Naive thymus-derived CD4-positive, alpha-beta T cell (primary cell): Measurements from ENCODE around the gene CD209. TPM values are rescaled to one million over a fixed set of nuclear protein-coding genes. Genes with fewer than 3 reads are reported as not detected.

Experiments
- ATAC-seq: fragments of 150-1000 bp; cut with Tn5 transposase; 2 replicates; pipeline ENCODE4 v1.10.0; 2021; ENCODE audit warnings: mild to moderate bottlenecking, moderate library complexity
- CTCF ChIA-PET: fragments of 350-600 bp; sonication (Branson Sonifier 250); formaldehyde crosslinking; loops from one replicate; lab custom pipeline; 2021; ENCODE audit warnings: antibody characterized with exemption; lab: Charles Lee
- POLR2A ChIA-PET: fragments of 350-600 bp; sonication (Branson Sonifier 250); formaldehyde crosslinking; loops from one replicate; lab custom pipeline; 2021; ENCODE audit warnings: antibody characterized with exemption, inconsistent platforms; lab: Charles Lee
- DNase-seq, 9 donors: peaks; one replicate each; pipeline versions ENCODE4 v3.0.0 to v3.0.0-alpha.2; 2020 to 2022; ENCODE audit warnings: mixed read lengths in 1 of 9
- H3K27ac ChIP-seq: one replicate; pipeline ENCODE4 v1.7.0; 2013; ENCODE audit warnings: mild to moderate bottlenecking, low read depth, low read length, moderate library complexity
- H3K27me3 ChIP-seq, 2 donors: one replicate each; pipeline ENCODE4 v1.7.0; 2013; ENCODE audit warnings: low read length in 2 of 2, mild to moderate bottlenecking in 2 of 2, moderate library complexity in 2 of 2; ENCODE audit not compliant: control insufficient read depth in 2 of 2, insufficient read depth in 2 of 2
- H3K36me3 ChIP-seq, 3 experiments: 1 replicate in 2 of 3; 2 replicates in 1 of 3; pipeline ENCODE4 v1.7.0; 2013; ENCODE audit warnings: low read length in 3 of 3, mild to moderate bottlenecking in 3 of 3, moderate library complexity in 1 of 3; ENCODE audit not compliant: insufficient read depth in 3 of 3, control insufficient read depth in 2 of 3
- H3K4me1 ChIP-seq, 2 donors: one replicate each; pipeline ENCODE4 v1.7.0; 2013; ENCODE audit warnings: low read length in 2 of 2, mild to moderate bottlenecking in 2 of 2, moderate library complexity in 1 of 2; ENCODE audit not compliant: control insufficient read depth in 2 of 2, insufficient read depth in 2 of 2
- H3K4me3 ChIP-seq: 2 replicates; pipeline ENCODE4 v1.7.0; 2013; ENCODE audit warnings: mild to moderate bottlenecking, low read length
- H3K9me3 ChIP-seq, 3 experiments: 1 replicate in 2 of 3; 2 replicates in 1 of 3; pipeline ENCODE4 v1.7.0; 2013; ENCODE audit warnings: low read length in 3 of 3; ENCODE audit not compliant: control insufficient read depth in 2 of 3
- H3K27ac Mint-ChIP-seq, 9 donors: one replicate each; pipeline ENCODE4 v1.8.0; 2020 to 2022; ENCODE audit warnings: mixed read lengths in 9 of 9, mild to moderate bottlenecking in 8 of 9, moderate library complexity in 5 of 9, inconsistent platforms in 2 of 9
- H3K27me3 Mint-ChIP-seq, 5 donors: one replicate each; pipeline ENCODE4 v1.8.0; 2021 to 2022; ENCODE audit warnings: mixed read lengths in 5 of 5, mild to moderate bottlenecking in 1 of 5
- H3K36me3 Mint-ChIP-seq, 5 donors: one replicate each; pipeline ENCODE4 v1.8.0; 2020 to 2022; ENCODE audit warnings: mixed read lengths in 5 of 5, mild to moderate bottlenecking in 3 of 5, inconsistent platforms in 1 of 5
- H3K4me1 Mint-ChIP-seq, 7 donors: one replicate each; pipeline ENCODE4 v1.8.0; 2020 to 2022; ENCODE audit warnings: mixed read lengths in 7 of 7, mild to moderate bottlenecking in 3 of 7, inconsistent platforms in 1 of 7
- H3K4me3 Mint-ChIP-seq, 10 donors: one replicate each; pipeline ENCODE4 v1.8.0; 2020 to 2022; ENCODE audit warnings: mild to moderate bottlenecking in 10 of 10, mixed read lengths in 10 of 10, moderate library complexity in 6 of 10, inconsistent platforms in 2 of 10
- H3K9me3 Mint-ChIP-seq, 11 donors: one replicate each; pipeline ENCODE4 v1.8.0; 2020 to 2022; ENCODE audit warnings: mixed read lengths in 11 of 11, mild to moderate bottlenecking in 4 of 11, inconsistent platforms in 1 of 11, moderate library complexity in 1 of 11
- intact Hi-C, 2 donors: fragments of 100-400 bp; cut with micrococcal nuclease; formaldehyde crosslinking; loops; one replicate each; pipeline ENCODE4 v1.15.1; 2023
- polyA plus RNA-seq, 2 donors: library from polyadenylated mRNA; unstranded; fragments of 300-500 nt; fragmentation: Illumina TruSeq; gene quantifications; one replicate each; pipeline ENCODE4 v1.2.3, GENCODE V29; 2021
- total RNA-seq, 6 experiments: library from RNA in 5 of 6; stranded (reverse) in 5 of 6; gene quantifications; 1 replicate in 5 of 6; 2 replicates in 1 of 6; pipeline ENCODE4 v1.2.3 and lab custom pipeline; 2021 to 2026

Gene CD209
- total and polyA plus RNA-seq, 7 experiments from 2014 or later: 0.27 to 0.68 (median 0.32) TPM; not detected in 4

- H3K27me3 ChIP-seq: no peaks in the 10 kb centered on the region
- DNase-seq (no peak), ATAC-seq (no peak)
- peaks cover 0 to 29% (median 6%) of the 10 kb centered on the region in 5 donors for H3K27me3 Mint-ChIP-seq
- H3K4me1 ChIP-seq: no peaks in the 10 kb centered on the region
- H3K27ac Mint-ChIP-seq: peak overlapping the region in 1 of 9 donors; percentile 36
- H3K4me3 ChIP-seq: no peak overlapping the region
- ChIA-PET CTCF (no interaction called here), POLR2A (no interaction called here)
- intact Hi-C loops: loop anchor here in 1 of 2 donors (10.0 kb wide), 1 partner anchor 51 kb away; no protein-coding TSS in a partner anchor
- no peaks in the 10 kb centered on the region for H3K9me3 ChIP-seq
- H3K4me1 Mint-ChIP-seq: peaks cover 0 to 10% (median 5%) of the 10 kb centered on the region in 7 donors
- no peak overlapping the region for H3K27ac ChIP-seq
- no peaks in the 10 kb centered on the region for H3K36me3 ChIP-seq
- peaks cover 0 to 6% (median 0%) of the 10 kb centered on the region in 11 donors for H3K9me3 Mint-ChIP-seq
- H3K4me3 Mint-ChIP-seq: no peak overlapping the region
- H3K36me3 Mint-ChIP-seq: peaks cover 0 to 3% (median 0%) of the 10 kb centered on the region in 5 donors
Observed at GRCh38 chr19:7743425-7743841, 3.9 kb downstream of the CD209 start.

GRCh38 chr19:7742991-7743390 lies 4.3 kb downstream of the CD209 start:
- Histone ChIP-seq H3K27me3 (no peaks in the 10 kb centered on the region), H3K36me3 (no peaks in the 10 kb centered on the region), H3K4me3 (no peak overlapping the region), H3K27ac (no peak overlapping the region), H3K9me3 (no peaks in the 10 kb centered on the region), H3K4me1 (no peaks in the 10 kb centered on the region)
- H3K4me3 Mint-ChIP-seq: no peak overlapping the region
- ATAC-seq (no peak), DNase-seq (no peak)
- CTCF ChIA-PET: no interaction called here
- H3K27me3 Mint-ChIP-seq: peaks cover 0 to 27% (median 6%) of the 10 kb centered on the region in 5 donors
- POLR2A ChIA-PET: interaction anchor here (0.6 kb wide), 1 partner anchor 45 kb away, joined by 3 read pairs; no protein-coding TSS in a partner anchor
- H3K4me1 Mint-ChIP-seq: peaks cover 0 to 10% (median 5%) of the 10 kb centered on the region in 7 donors
- H3K9me3 Mint-ChIP-seq: peaks cover 0 to 3% (median 0%) of the 10 kb centered on the region in 11 donors
- peaks cover 0 to 1% (median 0%) of the 10 kb centered on the region in 5 donors for H3K36me3 Mint-ChIP-seq
- intact Hi-C loops: loop anchor here in 1 of 2 donors (10.0 kb wide), 1 partner anchor 52 kb away; no protein-coding TSS in a partner anchor
- H3K27ac Mint-ChIP-seq: peak overlapping the region in 1 of 9 donors; percentile 74

GRCh38 chr19:7742575-7742974 lies 4.8 kb downstream of the CD209 start:
- H3K4me3 ChIP-seq: no peak overlapping the region
- H3K9me3 ChIP-seq: no peaks in the 10 kb centered on the region
- H3K27me3 Mint-ChIP-seq: peaks cover 0 to 26% (median 4%) of the 10 kb centered on the region in 5 donors
- no peaks in the 10 kb centered on the region for H3K36me3 Mint-ChIP-seq
- CTCF ChIA-PET: interaction anchor here (0.6 kb wide), 1 partner anchor 83 kb away, joined by 3 read pairs; no protein-coding TSS in a partner anchor
- H3K27ac ChIP-seq: no peak overlapping the region
- POLR2A ChIA-PET: interaction anchor here (0.6 kb wide), 1 partner anchor 45 kb away, joined by 3 read pairs; no protein-coding TSS in a partner anchor
- ATAC-seq: no peak
- H3K4me3 Mint-ChIP-seq: no peak overlapping the region
- intact Hi-C loops: loop anchor here in 1 of 2 donors (10.0 kb wide), 1 partner anchor 52 kb away; no protein-coding TSS in a partner anchor
- no peaks in the 10 kb centered on the region for H3K9me3 Mint-ChIP-seq
- no peaks in the 10 kb centered on the region for H3K4me1 ChIP-seq
- H3K27me3 ChIP-seq: no peaks in the 10 kb centered on the region
- no peaks in the 10 kb centered on the region for H3K36me3 ChIP-seq
- H3K27ac Mint-ChIP-seq: peak overlapping the region in 3 of 9 donors; percentile 56 to 74 (median 60)
- DNase-seq: no peak
- H3K4me1 Mint-ChIP-seq: peaks cover 0 to 10% (median 5%) of the 10 kb centered on the region in 7 donors

- Mint-ChIP-seq H3K9me3 (no peaks in the 10 kb centered on the region), H3K27me3 (peaks cover 0 to 23% (median 2%) of the 10 kb centered on the region in 5 donors), H3K4me3 (no peak overlapping the region), H3K36me3 (no peaks in the 10 kb centered on the region), H3K4me1 (peaks cover 0 to 8% (median 5%) of the 10 kb centered on the region in 7 donors), H3K27ac (peak overlapping the region in 1 of 9 donors; percentile 10)
- no peak overlapping the region for H3K4me3 ChIP-seq
- no peaks in the 10 kb centered on the region for H3K27me3 ChIP-seq
- H3K27ac ChIP-seq: no peak overlapping the region
- ChIA-PET CTCF (no interaction called here), POLR2A (no interaction called here)
- intact Hi-C loops: loop anchor here in 1 of 2 donors (10.0 kb wide), 1 partner anchor 54 kb away; no protein-coding TSS in a partner anchor
- no peaks in the 10 kb centered on the region for H3K4me1 ChIP-seq
- DNase-seq (no peak), ATAC-seq (no peak)
- H3K9me3 ChIP-seq: no peaks in the 10 kb centered on the region
- H3K36me3 ChIP-seq: no peaks in the 10 kb centered on the region
Observed at GRCh38 chr19:7740682-7741054, 6.7 kb downstream of the CD209 start.

- Histone ChIP-seq H3K4me3 (no peak overlapping the region), H3K27ac (no peak overlapping the region), H3K9me3 (no peaks in the 10 kb centered on the region), H3K4me1 (no peaks in the 10 kb centered on the region), H3K36me3 (no peaks in the 10 kb centered on the region), H3K27me3 (no peaks in the 10 kb centered on the region)
- H3K27ac Mint-ChIP-seq: peak overlapping the region in 1 of 9 donors; percentile 10
- intact Hi-C loops: loop anchor here in 1 of 2 donors (10.0 kb wide), 1 partner anchor 55 kb away; no protein-coding TSS in a partner anchor
- H3K27me3 Mint-ChIP-seq: peaks cover 0 to 27% (median 2%) of the 10 kb centered on the region in 5 donors
- H3K36me3 Mint-ChIP-seq: no peaks in the 10 kb centered on the region
- ChIA-PET POLR2A (interaction anchor here (0.8 kb wide), 1 partner anchor 8 kb away, joined by 3 read pairs; no protein-coding TSS in a partner anchor), CTCF (no interaction called here)
- H3K9me3 Mint-ChIP-seq: no peaks in the 10 kb centered on the region
- DNase-seq (no peak), ATAC-seq (no peak)
- peaks cover 0 to 11% (median 5%) of the 10 kb centered on the region in 7 donors for H3K4me1 Mint-ChIP-seq
- no peak overlapping the region for H3K4me3 Mint-ChIP-seq
Observed at GRCh38 chr19:7739801-7740681, 7.3 kb downstream of the CD209 start.

- ChIA-PET CTCF (no interaction called here), POLR2A (interaction anchor here (0.8 kb wide), 2 partner anchors 9 to 30 kb away, joined by 3 read pairs; no protein-coding TSS in a partner anchor)
- Histone ChIP-seq H3K4me1 (no peaks in the 10 kb centered on the region), H3K27ac (no peak overlapping the region), H3K36me3 (no peaks in the 10 kb centered on the region), H3K4me3 (no peak overlapping the region), H3K27me3 (no peaks in the 10 kb centered on the region), H3K9me3 (no peaks in the 10 kb centered on the region)
- no peak for ATAC-seq
- Mint-ChIP-seq H3K9me3 (peaks cover 0 to 1% (median 0%) of the 10 kb centered on the region in 11 donors), H3K27ac (no peak overlapping the region), H3K27me3 (peaks cover 0 to 27% (median 4%) of the 10 kb centered on the region in 5 donors), H3K4me1 (peaks cover 0 to 13% (median 5%) of the 10 kb centered on the region in 7 donors), H3K36me3 (no peaks in the 10 kb centered on the region), H3K4me3 (no peak overlapping the region)
- intact Hi-C loops: no loop called here
- no peak for DNase-seq
Observed at GRCh38 chr19:7739211-7739755, 8.1 kb downstream of the CD209 start.
